HepG2 (cell line): ENCODE data around the gene LCE6A. TPM values are rescaled to one million over a fixed set of nuclear protein-coding genes. Genes with fewer than 3 reads are reported as not detected.

Experiments
- ATAC-seq: fragments of 200-7000 bp; cut with Tn5 transposase; 3 replicates; pipeline ENCODE4 v1.9.1; 2020; ENCODE audit warnings: mild to moderate bottlenecking, moderate library complexity
- BruUV-seq: library from RNA; stranded (reverse); fragments of 400-500 nt; replicated peaks from 2 replicates; lab custom pipeline; 2021; lab: Mats Ljungman, UMichigan
- CTCF ChIA-PET: fragments of 300-600 bp; formaldehyde crosslinking; extraction: SDS; loops from one replicate; lab custom pipeline; 2021; ENCODE audit warnings: low total read pairs, inconsistent platforms, low intra/inter-chr PET ratio; lab: Yijun Ruan, JAX
- POLR2A ChIA-PET: fragments of 350-600 bp; sonication (Branson Sonifier 250); formaldehyde crosslinking; loops from one replicate; lab custom pipeline; 2020; ENCODE audit warnings: antibody characterized with exemption, inconsistent platforms; lab: Yijun Ruan, JAX
- DNase-seq: peaks from one replicate; pipeline ENCODE4 v3.0.0-alpha.2; 2015; ENCODE audit warnings: low spot score
- FAIRE-seq: peaks from 3 replicates; lab custom pipeline; 2011; peaks lifted over from hg19 to GRCh38; lab: Jason Lieb, UNC
- H2AFZ ChIP-seq: one replicate; pipeline ENCODE4 v1.6.1; 2011; ENCODE audit warnings: low read length, inconsistent platforms
- H3K27ac ChIP-seq: fragments of 300-600 bp; 3 replicates; pipeline ENCODE4 v1.8.0; 2011; ENCODE audit warnings: mixed run types, mild to moderate bottlenecking, mixed read lengths, low read length, inconsistent platforms; ENCODE audit not compliant: insufficient read depth; ENCODE audit errors: extremely low read length
- H3K27me3 ChIP-seq, 2 experiments: fragments of 200-600 bp in 1 of 2; 2 replicates in 1 of 2; 3 replicates in 1 of 2; pipeline versions ENCODE4 v1.6.0 to v1.8.0; 2011; ENCODE audit warnings: low read length in 2 of 2, mild to moderate bottlenecking in 2 of 2, moderate library complexity in 2 of 2, inconsistent platforms in 1 of 2; ENCODE audit not compliant: insufficient read depth in 2 of 2, control insufficient read depth in 1 of 2
- H3K36me3 ChIP-seq, 2 experiments: fragments of 200-600 bp in 1 of 2; replicated peaks in 1 of 2; 2 replicates in 1 of 2; 3 replicates in 1 of 2; pipeline versions ENCODE4 v1.5.1 to v1.8.0; 2011; ENCODE audit warnings: low read length in 2 of 2, inconsistent platforms in 1 of 2; ENCODE audit not compliant: insufficient read depth in 2 of 2, control insufficient read depth in 1 of 2
- H3K4me1 ChIP-seq: 2 replicates; pipeline ENCODE4 v1.5.1; 2012; ENCODE audit warnings: low read length, inconsistent platforms; ENCODE audit not compliant: insufficient read depth
- H3K4me2 ChIP-seq: 2 replicates; pipeline ENCODE4 v1.6.0; 2011; ENCODE audit warnings: low read depth, low read length, inconsistent platforms
- H3K4me3 ChIP-seq, 3 experiments: fragments of 200-600 bp in 1 of 3; sonication (generic), shearing (Covaris generic) in 1 of 3; replicated peaks in 1 of 3; 2 replicates each; pipeline ENCODE4 v1.5.1; 2011 to 2016; ENCODE audit warnings: low read length in 3 of 3, inconsistent platforms in 2 of 3, low read depth in 2 of 3, mild to moderate bottlenecking in 2 of 3, control low read depth in 1 of 3, mixed read lengths in 1 of 3; ENCODE audit not compliant: insufficient read depth in 1 of 3
- H3K79me2 ChIP-seq: one replicate; pipeline ENCODE4 v1.6.1; 2011; ENCODE audit warnings: low read length, inconsistent platforms; ENCODE audit not compliant: insufficient read depth
- H3K9ac ChIP-seq: 2 replicates; pipeline ENCODE4 v1.6.0; 2011; ENCODE audit warnings: mild to moderate bottlenecking, low read depth, low read length, inconsistent platforms; ENCODE audit not compliant: insufficient read depth
- H3K9me3 ChIP-seq: 2 replicates; pipeline ENCODE4 v1.5.1; 2012; ENCODE audit warnings: mild to moderate bottlenecking, low read length
- H4K20me1 ChIP-seq: 2 replicates; pipeline ENCODE4 v1.6.0; 2011; ENCODE audit warnings: inconsistent platforms, mild to moderate bottlenecking, low read length, moderate library complexity; ENCODE audit not compliant: insufficient read depth
- BRD4 ChIP-seq: sonication (generic); formaldehyde crosslinking; IDR thresholded peaks from 2 replicates; pipeline ENCODE4 v1.4.0; 2020; ENCODE audit warnings: missing genetic modification reagents
- FOSL2 ChIP-seq: sonication (generic); formaldehyde crosslinking; IDR thresholded peaks from 2 replicates; pipeline ENCODE4 v1.4.0; 2020; ENCODE audit warnings: missing genetic modification reagents
- FOXP1 ChIP-seq, 2 experiments: fragments of 450-650 bp in 1 of 2; IDR thresholded peaks; 2 replicates each; pipeline ENCODE4 v1.6.1; 2017 to 2018; ENCODE audit warnings: antibody characterized with exemption in 1 of 2
- NFE2 ChIP-seq: sonication (generic); formaldehyde crosslinking; IDR thresholded peaks from 2 replicates; pipeline ENCODE4 v1.4.0; 2020; ENCODE audit warnings: missing genetic modification reagents
- RBM39 ChIP-seq: fragments of 200-400 bp; formaldehyde crosslinking; IDR thresholded peaks from one replicate; pipeline ENCODE4 v1.6.1; 2018; ENCODE audit warnings: antibody characterized with exemption, mild to moderate bottlenecking, low read depth, low read length; ENCODE audit not compliant: poor library complexity, severe bottlenecking
- SRF ChIP-seq: IDR thresholded peaks from 2 replicates; pipeline ENCODE4 v1.6.1; 2011; ENCODE audit warnings: mild to moderate bottlenecking, low read depth, low read length, moderate library complexity
- SRSF1 ChIP-seq: fragments of 200-400 bp; formaldehyde crosslinking; optimal IDR thresholded peaks from 2 replicates; pipeline ENCODE3; 2017; ENCODE audit warnings: mild to moderate bottlenecking, low read depth, low read length, moderate library complexity
- ZKSCAN1 ChIP-seq: fragments of 150-350 bp; IDR thresholded peaks from 2 replicates; pipeline ENCODE4 v1.6.1; 2014; ENCODE audit warnings: low read length
- ZNF407 ChIP-seq: sonication (generic); formaldehyde crosslinking; IDR thresholded peaks from one replicate; pipeline ENCODE4 v1.5.1; 2020; ENCODE audit warnings: mild to moderate bottlenecking, missing genetic modification reagents; ENCODE audit errors: not compliant biosample characterization
- ZNF510 ChIP-seq: sonication (generic); formaldehyde crosslinking; IDR thresholded peaks from 2 replicates; pipeline ENCODE4 v1.4.0; 2020; ENCODE audit warnings: low read depth, mild to moderate bottlenecking, missing genetic modification reagents
- ZNF746 ChIP-seq: sonication (generic); formaldehyde crosslinking; IDR thresholded peaks from 2 replicates; pipeline ENCODE4 v1.8.0; 2022; ENCODE audit warnings: mild to moderate bottlenecking, missing genetic modification reagents
- ZNF773 ChIP-seq: sonication (generic); formaldehyde crosslinking; IDR thresholded peaks from 2 replicates; pipeline ENCODE4 v1.4.0; 2020; ENCODE audit warnings: missing genetic modification reagents, borderline replicate concordance
- WGBS: methylation state at CpG from one replicate; pipeline ENCODE4 v1.1.6; 2017; ENCODE audit warnings: low lambda C conversion rate; 5-methylcytosine and 5-hydroxymethylcytosine counted together
- in situ Hi-C: cut with HindIII; loops from 2 replicates; pipeline ENCODE4 v1.10.0; 2017; ENCODE audit warnings: low pct_unique_long_range_greater_than_20kb; ENCODE audit not compliant: extremely low pct_ligation_motif_present
- intact Hi-C: fragments of 100-400 bp; cut with micrococcal nuclease; formaldehyde crosslinking; loops from one replicate; pipeline ENCODE4 v1.10.0; 2022; ENCODE audit not compliant: unreplicated experiment
- polyA plus RNA-seq, 8 experiments: library from polyadenylated mRNA; depleted of rRNA in 3 of 8; stranded (reverse) in 7 of 8; unstranded in 1 of 8; fragments of >200 nt; fragmentation: Illumina TruSeq in 4 of 8; extraction: Trizol in 4 of 8; gene quantifications; 2 replicates each; pipeline versions ENCODE4 v1.2.1 to v1.2.3, GENCODE V29; 2011 to 2016; ENCODE audit warnings: low read depth in 4 of 8, missing spikeins in 1 of 8, mixed read lengths in 1 of 8; ENCODE audit not compliant: insufficient read depth in 1 of 8
- total RNA-seq, 5 experiments: library from RNA; depleted of rRNA; stranded (reverse); fragments of >200 nt; fragmentation: Illumina TruSeq; extraction: Trizol; gene quantifications; 2 replicates each; pipeline ENCODE4 v1.2.3, GENCODE V29; 2016; ENCODE audit warnings: low read depth in 1 of 5

The LCE6A gene
- total and polyA plus RNA-seq, 2 of the 13 experiments (the other 11 are each of a cell fraction or from before 2014, with no cell fraction given) = not detected

- POLR2A ChIA-PET = no interaction called here
- TF ChIP-seq FOXP1 (IDR thresholded peaks at IDR 0.05) = no peak
- TF ChIP-seq FOXP1 (CRISPR knock-in tag; IDR thresholded peaks at IDR 0.05) = no peak
- no peak for TF ChIP-seq BRD4 (CRISPR knock-in tag)
- ATAC-seq (no peak), DNase-seq (no peak), FAIRE-seq (no peak)
- no TSS peak for BruUV-seq
- CTCF ChIA-PET = no interaction called here
- intact Hi-C loops (no loop called here), in situ Hi-C loops (no loop called here)
- H3K27me3 ChIP-seq = no peaks in the 10 kb centered on the region
- no peak overlapping the region for H3K4me3 ChIP-seq
- H2AFZ ChIP-seq = no peak overlapping the region
- no peaks in the 10 kb centered on the region for H3K36me3 ChIP-seq
- H3K79me2 ChIP-seq = no peaks in the 10 kb centered on the region
- H3K9ac ChIP-seq = no peak overlapping the region
- no peaks in the 10 kb centered on the region for H4K20me1 ChIP-seq
- H3K27ac ChIP-seq = no peak overlapping the region
- no peak overlapping the region for H3K4me2 ChIP-seq
- no peaks in the 10 kb centered on the region for H3K9me3 ChIP-seq
- H3K4me1 ChIP-seq = no peaks in the 10 kb centered on the region
These were observed 21.8 kb downstream of the LCE6A start for GRCh38 chr1:152864443-152864842.

GRCh38 chr1:152866321-152866720 lies 23.7 kb downstream of the LCE6A start:
- ATAC-seq (no peak), DNase-seq (no peak), FAIRE-seq (no peak)
- intact Hi-C loops = loop anchor here (5.0 kb wide), 1 partner anchor 214 kb away; no protein-coding TSS in a partner anchor
- Histone ChIP-seq H3K9me3 (no peaks in the 10 kb centered on the region), H3K79me2 (no peaks in the 10 kb centered on the region), H3K4me2 (no peak overlapping the region), H3K4me1 (no peaks in the 10 kb centered on the region), H3K9ac (no peak overlapping the region), H3K27me3 (no peaks in the 10 kb centered on the region), H2AFZ (no peak overlapping the region), H3K4me3 (no peak overlapping the region), H4K20me1 (no peaks in the 10 kb centered on the region), H3K27ac (no peak overlapping the region), H3K36me3 (no peaks in the 10 kb centered on the region)
- in situ Hi-C loops = no loop called here
- no TSS peak for BruUV-seq
- CTCF ChIA-PET = no interaction called here
- 0% methylated on average over 2 of the region's 2 CpGs for WGBS
- POLR2A ChIA-PET = no interaction called here
- no peak for TF ChIP-seq ZNF407 (CRISPR knock-in tag)
- TF ChIP-seq SRSF1 = no peak
- no peak for TF ChIP-seq ZKSCAN1
- no peak for TF ChIP-seq NFE2 (CRISPR knock-in tag)
- TF ChIP-seq RBM39 = no peak
- no peak for TF ChIP-seq SRF
- no peak for TF ChIP-seq ZNF510
- TF ChIP-seq FOSL2 (CRISPR knock-in tag) = no peak
- TF ChIP-seq ZNF773 (CRISPR knock-in tag) = no peak
- no peak for TF ChIP-seq ZNF746 (CRISPR knock-in tag)
